Naive thymus-derived CD8-positive, alpha-beta T cell (primary cell): Measurements from ENCODE around the gene SLC13A3. TPM values are rescaled to one million over a fixed set of nuclear protein-coding genes. Genes with fewer than 3 reads are reported as not detected.

Source experiments
- ATAC-seq, 2 donors: fragments of 150-1000 bp; cut with Tn5 transposase in 1 of 2; sonication (Bioruptor Pico), chemical (Tn5 transposase) in 1 of 2; 1 replicate in 1 of 2; 2 replicates in 1 of 2; pipeline ENCODE4 v1.10.0; 2021; ENCODE audit warnings: mild to moderate bottlenecking in 2 of 2, moderate library complexity in 2 of 2
- POLR2A ChIA-PET: fragments of 350-600 bp; sonication (Branson Sonifier 250); formaldehyde crosslinking; loops from one replicate; lab custom pipeline; 2021; ENCODE audit warnings: antibody characterized with exemption; lab: Charles Lee
- DNase-seq, 10 donors: peaks; one replicate each; pipeline versions ENCODE4 v3.0.0 to v3.0.0-alpha.2; 2020 to 2022
- H3K27ac Mint-ChIP-seq, 10 donors: one replicate each; pipeline ENCODE4 v1.8.0; 2020 to 2022; ENCODE audit warnings: mild to moderate bottlenecking in 10 of 10, mixed read lengths in 10 of 10, moderate library complexity in 4 of 10, inconsistent platforms in 1 of 10
- H3K27me3 Mint-ChIP-seq, 5 donors: one replicate each; pipeline ENCODE4 v1.8.0; 2021 to 2022; ENCODE audit warnings: mixed read lengths in 5 of 5
- H3K36me3 Mint-ChIP-seq, 3 donors: one replicate each; pipeline ENCODE4 v1.8.0; 2020 to 2022; ENCODE audit warnings: mixed read lengths in 3 of 3, mild to moderate bottlenecking in 2 of 3, inconsistent platforms in 1 of 3
- H3K4me1 Mint-ChIP-seq, 4 donors: one replicate each; pipeline ENCODE4 v1.8.0; 2021 to 2022; ENCODE audit warnings: mixed read lengths in 4 of 4
- H3K4me3 Mint-ChIP-seq, 10 donors: one replicate each; pipeline ENCODE4 v1.8.0; 2020 to 2022; ENCODE audit warnings: mild to moderate bottlenecking in 10 of 10, mixed read lengths in 10 of 10, moderate library complexity in 6 of 10, inconsistent platforms in 1 of 10
- H3K9me3 Mint-ChIP-seq, 9 donors: one replicate each; pipeline ENCODE4 v1.8.0; 2020 to 2022; ENCODE audit warnings: mixed read lengths in 9 of 9, mild to moderate bottlenecking in 3 of 9, inconsistent platforms in 1 of 9, moderate library complexity in 1 of 9
- polyA plus RNA-seq, 3 donors: library from polyadenylated mRNA; unstranded; fragments of 300-500 nt; fragmentation: Illumina TruSeq; gene quantifications; one replicate each; pipeline ENCODE4 v1.2.3, GENCODE V29; 2021
- total RNA-seq, 8 experiments: library from RNA in 2 of 8; stranded (reverse) in 2 of 8; gene quantifications; one replicate each; pipeline ENCODE4 v1.2.3 and lab custom pipeline; 2021 to 2026

Gene SLC13A3
- total and polyA plus RNA-seq, 5 experiments from 2014 or later, result 0.31 TPM; not detected in 4

- Mint-ChIP-seq H3K4me3 (no peak overlapping the region), H3K27ac (peak overlapping the region in 1 of 10 donors; percentile 60), H3K27me3 (peaks cover 3 to 30% (median 9%) of the 10 kb centered on the region in 5 donors), H3K9me3 (no peaks in the 10 kb centered on the region), H3K36me3 (peaks cover 0 to 4% (median 0%) of the 10 kb centered on the region in 3 donors), H3K4me1 (peaks cover 0 to 5% (median 0%) of the 10 kb centered on the region in 4 donors)
- no peak for ATAC-seq
- DNase-seq, result no peak
- POLR2A ChIA-PET, result no interaction called here
Measured at GRCh38 chr20:46604551-46605133, 46.6 kb downstream of the SLC13A3 start.

GRCh38 chr20:46602429-46602828, 48.8 kb downstream of the SLC13A3 start:
- Mint-ChIP-seq H3K9me3 (no peaks in the 10 kb centered on the region), H3K36me3 (peaks cover 0 to 4% (median 0%) of the 10 kb centered on the region in 3 donors), H3K4me3 (no peak overlapping the region), H3K27me3 (peaks cover 7 to 33% (median 16%) of the 10 kb centered on the region in 5 donors), H3K4me1 (peaks cover 0 to 5% (median 0%) of the 10 kb centered on the region in 4 donors), H3K27ac (no peak overlapping the region)
- POLR2A ChIA-PET, result no interaction called here
- DNase-seq, result no peak
- no peak for ATAC-seq

- POLR2A ChIA-PET, result no interaction called here
- no peak for ATAC-seq
- Mint-ChIP-seq H3K27ac (no peak overlapping the region), H3K4me1 (peaks cover 0 to 5% (median 0%) of the 10 kb centered on the region in 4 donors), H3K27me3 (peaks cover 7 to 33% (median 16%) of the 10 kb centered on the region in 5 donors), H3K36me3 (peaks cover 0 to 4% (median 0%) of the 10 kb centered on the region in 3 donors), H3K4me3 (no peak overlapping the region), H3K9me3 (no peaks in the 10 kb centered on the region)
- DNase-seq, result no peak
Measured at GRCh38 chr20:46601603-46602122, 49.6 kb downstream of the SLC13A3 start.

GRCh38 chr20:46600286-46600752, 50.9 kb downstream of the SLC13A3 start:
- POLR2A ChIA-PET, result no interaction called here
- no peak for DNase-seq
- H3K9me3 Mint-ChIP-seq, result no peaks in the 10 kb centered on the region
- no peak overlapping the region for H3K4me3 Mint-ChIP-seq
- no peak for ATAC-seq
- peaks cover 0 to 4% (median 0%) of the 10 kb centered on the region in 3 donors for H3K36me3 Mint-ChIP-seq
- no peak overlapping the region for H3K27ac Mint-ChIP-seq
- H3K27me3 Mint-ChIP-seq, result peaks cover 10 to 43% (median 21%) of the 10 kb centered on the region in 5 donors
- peaks cover 0 to 7% (median 0%) of the 10 kb centered on the region in 4 donors for H3K4me1 Mint-ChIP-seq

- H3K4me1 Mint-ChIP-seq, result peaks cover 0 to 7% (median 0%) of the 10 kb centered on the region in 4 donors
- peaks cover 10 to 45% (median 21%) of the 10 kb centered on the region in 5 donors for H3K27me3 Mint-ChIP-seq
- POLR2A ChIA-PET, result no interaction called here
- DNase-seq (no peak), ATAC-seq (no peak)
- H3K4me3 Mint-ChIP-seq, result no peak overlapping the region
- peaks cover 0 to 4% (median 0%) of the 10 kb centered on the region in 3 donors for H3K36me3 Mint-ChIP-seq
- H3K27ac Mint-ChIP-seq, result peak overlapping the region in 1 of 10 donors; percentile 49
- H3K9me3 Mint-ChIP-seq, result no peaks in the 10 kb centered on the region
Measured at GRCh38 chr20:46599227-46599987, 51.9 kb downstream of the SLC13A3 start.

- no peak overlapping the region for H3K4me3 Mint-ChIP-seq
- H3K4me1 Mint-ChIP-seq, result peaks cover 0 to 2% (median 0%) of the 10 kb centered on the region in 4 donors
- peaks cover 7 to 35% (median 20%) of the 10 kb centered on the region in 5 donors for H3K27me3 Mint-ChIP-seq
- no peak overlapping the region for H3K27ac Mint-ChIP-seq
- POLR2A ChIA-PET, result no interaction called here
- H3K36me3 Mint-ChIP-seq, result peaks cover 0 to 7% (median 0%) of the 10 kb centered on the region in 3 donors
- DNase-seq (no peak), ATAC-seq (no peak)
- H3K9me3 Mint-ChIP-seq, result no peaks in the 10 kb centered on the region
Measured at GRCh38 chr20:46595933-46596332, 55.3 kb downstream of the SLC13A3 start.

GRCh38 chr20:46594725-46595124, 56.5 kb downstream of the SLC13A3 start:
- Mint-ChIP-seq H3K27me3 (peaks cover 7 to 23% (median 16%) of the 10 kb centered on the region in 5 donors), H3K9me3 (no peaks in the 10 kb centered on the region), H3K27ac (no peak overlapping the region), H3K4me3 (no peak overlapping the region), H3K4me1 (peaks cover 0 to 2% (median 0%) of the 10 kb centered on the region in 4 donors), H3K36me3 (peaks cover 0 to 3% (median 0%) of the 10 kb centered on the region in 3 donors)
- ATAC-seq (no peak), DNase-seq (no peak)
- POLR2A ChIA-PET, result no interaction called here

GRCh38 chr20:46592580-46593362, 58.5 kb downstream of the SLC13A3 start:
- peaks cover 2 to 5% (median 2%) of the 10 kb centered on the region in 4 donors for H3K4me1 Mint-ChIP-seq
- peaks cover 2 to 12% (median 10%) of the 10 kb centered on the region in 5 donors for H3K27me3 Mint-ChIP-seq
- H3K27ac Mint-ChIP-seq, result no peak overlapping the region
- DNase-seq (no peak), ATAC-seq (no peak)
- H3K9me3 Mint-ChIP-seq, result no peaks in the 10 kb centered on the region
- POLR2A ChIA-PET, result no interaction called here
- H3K4me3 Mint-ChIP-seq, result no peak overlapping the region
- H3K36me3 Mint-ChIP-seq, result peaks cover 0 to 3% (median 0%) of the 10 kb centered on the region in 3 donors

- POLR2A ChIA-PET, result no interaction called here
- Mint-ChIP-seq H3K4me1 (peaks cover 0 to 5% (median 2%) of the 10 kb centered on the region in 4 donors), H3K9me3 (no peaks in the 10 kb centered on the region), H3K27me3 (peaks cover under 1 to 7% (median 3%) of the 10 kb centered on the region in 5 donors), H3K4me3 (no peak overlapping the region), H3K27ac (no peak overlapping the region), H3K36me3 (peaks cover 0 to 3% (median 0%) of the 10 kb centered on the region in 3 donors)
- ATAC-seq (no peak), DNase-seq (no peak)
Measured at GRCh38 chr20:46590443-46590842, 60.8 kb downstream of the SLC13A3 start.

- Mint-ChIP-seq H3K27me3 (peaks cover 0 to 5% (median 0%) of the 10 kb centered on the region in 5 donors), H3K27ac (no peak overlapping the region), H3K36me3 (peaks cover 0 to 3% (median 0%) of the 10 kb centered on the region in 3 donors), H3K9me3 (no peaks in the 10 kb centered on the region), H3K4me3 (no peak overlapping the region), H3K4me1 (peaks cover 0 to 5% (median 2%) of the 10 kb centered on the region in 4 donors)
- no peak for DNase-seq
- ATAC-seq, result no peak
- POLR2A ChIA-PET, result no interaction called here
Measured at GRCh38 chr20:46588532-46589511, 62.4 kb downstream of the SLC13A3 start.

- Mint-ChIP-seq H3K4me3 (no peak overlapping the region), H3K27ac (no peak overlapping the region), H3K27me3 (peaks cover 0 to 5% (median 0%) of the 10 kb centered on the region in 5 donors), H3K9me3 (no peaks in the 10 kb centered on the region), H3K36me3 (peaks cover 0 to 3% (median 0%) of the 10 kb centered on the region in 3 donors), H3K4me1 (peaks cover 0 to 5% (median 2%) of the 10 kb centered on the region in 4 donors)
- ATAC-seq (no peak), DNase-seq (no peak)
- POLR2A ChIA-PET, result no interaction called here
Measured at GRCh38 chr20:46587986-46588385, 63.3 kb downstream of the SLC13A3 start.
